ENCODE data around the gene RHD. TPM values are rescaled to one million over a fixed set of nuclear protein-coding genes. Genes with fewer than 3 reads are reported as not detected.

Gene RHD
- total RNA-seq, 1 donor from 2014 or later: not detected

DNA sequence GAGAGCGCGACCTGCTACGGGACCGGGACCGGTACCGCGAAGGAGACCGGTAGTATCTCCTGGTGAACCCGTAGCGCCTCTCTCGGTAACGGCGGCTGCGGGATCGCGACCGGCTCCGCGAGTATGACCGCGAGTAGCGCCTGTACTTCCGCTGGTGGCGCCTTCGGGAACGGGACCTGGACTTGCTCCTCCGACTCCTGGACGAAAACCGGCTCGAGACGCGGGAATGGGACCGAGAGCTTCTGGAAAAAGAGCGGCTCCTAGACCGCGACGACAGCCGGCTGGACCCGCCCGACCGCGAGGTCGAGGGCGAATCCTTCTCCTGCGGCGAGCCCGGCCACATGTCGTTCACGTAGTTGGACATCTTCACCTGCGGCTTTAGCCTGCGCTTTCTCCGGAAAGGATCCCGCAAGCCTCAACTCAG is 25.7 kb upstream of the RHD start:
- peak; percentile 69 for DNase-seq (ENCODE audit: extremely low spot score, unreplicated experiment)
- Mint-ChIP-seq H3K27ac (peak overlapping the region; percentile 99), H3K9me3 (no peaks in the 10 kb centered on the region), H3K36me3 (peaks cover 25% of the 10 kb centered on the region), H3K4me1 (ENCODE audit: unreplicated experiment) (peaks cover 31% of the 10 kb centered on the region), H3K27me3 (no peaks in the 10 kb centered on the region), H3K4me3 (peak overlapping the region; percentile 97)
- TF ChIP-seq, protein P1, sequence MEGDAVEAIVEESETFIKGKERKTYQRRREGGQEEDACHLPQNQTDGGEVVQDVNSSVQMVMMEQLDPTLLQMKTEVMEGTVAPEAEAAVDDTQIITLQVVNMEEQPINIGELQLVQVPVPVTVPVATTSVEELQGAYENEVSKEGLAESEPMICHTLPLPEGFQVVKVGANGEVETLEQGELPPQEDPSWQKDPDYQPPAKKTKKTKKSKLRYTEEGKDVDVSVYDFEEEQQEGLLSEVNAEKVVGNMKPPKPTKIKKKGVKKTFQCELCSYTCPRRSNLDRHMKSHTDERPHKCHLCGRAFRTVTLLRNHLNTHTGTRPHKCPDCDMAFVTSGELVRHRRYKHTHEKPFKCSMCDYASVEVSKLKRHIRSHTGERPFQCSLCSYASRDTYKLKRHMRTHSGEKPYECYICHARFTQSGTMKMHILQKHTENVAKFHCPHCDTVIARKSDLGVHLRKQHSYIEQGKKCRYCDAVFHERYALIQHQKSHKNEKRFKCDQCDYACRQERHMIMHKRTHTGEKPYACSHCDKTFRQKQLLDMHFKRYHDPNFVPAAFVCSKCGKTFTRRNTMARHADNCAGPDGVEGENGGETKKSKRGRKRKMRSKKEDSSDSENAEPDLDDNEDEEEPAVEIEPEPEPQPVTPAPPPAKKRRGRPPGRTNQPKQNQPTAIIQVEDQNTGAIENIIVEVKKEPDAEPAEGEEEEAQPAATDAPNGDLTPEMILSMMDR (conservative IDR thresholded peaks at IDR 0.05): no peak

DNA sequence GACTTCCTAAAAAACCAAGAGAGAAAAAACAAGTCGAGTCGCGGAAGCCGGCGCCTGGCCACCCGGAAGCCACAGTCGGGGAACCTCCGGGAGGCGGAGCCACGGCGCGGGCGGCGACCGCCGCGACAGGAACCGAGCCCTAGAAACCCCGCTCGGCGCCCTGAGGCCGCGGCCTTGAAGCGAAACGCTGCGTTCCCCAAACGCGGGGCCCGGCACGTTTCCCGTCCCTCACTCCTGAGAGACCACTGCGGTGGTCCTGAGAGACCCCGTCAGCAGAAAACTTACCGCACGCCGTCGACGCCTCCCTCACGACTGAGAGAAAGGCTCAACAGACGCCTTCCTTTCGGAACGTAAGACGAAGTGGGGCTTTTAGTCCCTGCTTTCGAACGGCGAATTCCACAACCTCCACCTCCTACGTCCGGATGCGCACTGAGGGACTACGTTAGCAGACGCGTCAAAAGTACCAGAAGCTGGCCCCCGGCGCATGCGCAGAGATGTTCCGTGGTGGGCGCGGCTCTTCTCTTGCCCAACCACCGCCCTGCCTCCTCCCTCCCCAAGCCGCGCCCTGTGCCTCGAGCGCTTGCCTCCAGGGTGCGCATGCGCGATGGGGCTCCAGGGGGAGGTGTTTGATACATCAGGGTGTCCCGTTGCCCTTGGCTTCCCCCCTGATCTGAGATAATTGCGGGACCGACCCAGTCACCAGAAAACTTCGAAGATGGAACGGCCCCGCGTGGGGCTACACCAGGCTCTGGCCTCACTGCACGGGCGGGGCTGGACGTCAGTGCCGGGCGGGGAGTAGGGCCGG is 25.1 kb upstream of the RHD start, which contains the start of gene RSRP1:
Gene RSRP1 (minus strand): TSS at position 431 of the 805 bp plus-strand sequence. CDS start 491 bp downstream, outside the sequence.
- peak; percentile 100 for DNase-seq (ENCODE audit: extremely low spot score, unreplicated experiment)
- H3K9me3 Mint-ChIP-seq: no peaks in the 10 kb centered on the region
- peaks cover 25% of the 10 kb centered on the region for H3K36me3 Mint-ChIP-seq
- H3K4me3 Mint-ChIP-seq: peak within 1 kb of the TSS; percentile 97
- TF ChIP-seq, protein P1 (conservative IDR thresholded peaks at IDR 0.05): no peak
- H3K4me1 Mint-ChIP-seq (ENCODE audit: unreplicated experiment): peaks cover 31% of the 10 kb centered on the region
- peak within 1 kb of the TSS; percentile 99 for H3K27ac Mint-ChIP-seq
- no peaks in the 10 kb centered on the region for H3K27me3 Mint-ChIP-seq

DNA sequence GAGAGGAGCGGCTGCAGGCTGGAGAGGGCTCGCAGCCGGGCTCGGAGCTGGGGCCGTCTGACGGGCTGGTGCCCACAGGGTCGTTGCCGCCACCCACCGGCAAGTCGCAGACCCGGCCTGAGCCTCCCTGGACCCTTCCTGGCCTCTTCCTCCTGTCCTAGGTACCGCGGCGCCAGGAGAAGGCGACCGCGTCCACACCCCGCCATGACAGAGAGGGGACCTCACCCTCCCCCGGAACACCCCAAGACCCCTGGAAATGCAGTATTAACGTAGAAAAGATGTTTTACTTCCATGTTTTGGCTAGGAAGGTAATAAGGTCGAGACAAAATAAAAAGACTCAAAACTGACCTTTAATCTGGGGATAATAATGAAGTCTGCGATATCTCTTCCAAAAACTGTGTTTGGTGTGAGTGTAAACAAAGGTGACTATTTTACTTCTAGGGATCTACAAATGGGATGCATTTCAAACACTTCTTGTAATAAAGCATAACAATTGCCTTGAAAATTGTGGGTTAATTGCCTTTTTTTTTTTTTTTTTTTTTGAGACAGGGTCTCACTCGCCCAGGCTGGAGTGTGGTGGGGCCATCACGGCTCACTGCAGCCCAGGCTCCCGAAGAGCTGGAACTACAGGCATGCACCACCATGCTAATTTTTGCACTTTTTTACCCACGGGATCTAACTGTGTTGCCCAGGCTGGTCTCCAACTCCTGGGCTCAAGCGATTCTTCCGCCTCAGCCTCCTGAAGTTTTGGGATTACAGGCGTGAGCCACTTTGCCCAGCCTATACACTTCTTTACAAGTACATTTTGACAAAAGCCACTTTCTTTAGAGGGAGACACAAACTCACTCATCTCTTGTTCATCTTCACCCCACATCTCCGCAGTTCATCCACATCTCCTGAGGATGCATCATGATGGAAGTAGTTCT is 24.2 kb upstream of the RHD start:
- H3K36me3 Mint-ChIP-seq: peaks cover 25% of the 10 kb centered on the region
- peak; percentile 7 for DNase-seq (ENCODE audit: extremely low spot score, unreplicated experiment)
- H3K9me3 Mint-ChIP-seq: no peaks in the 10 kb centered on the region
- peak overlapping the region; percentile 99 for H3K27ac Mint-ChIP-seq
- no peaks in the 10 kb centered on the region for H3K27me3 Mint-ChIP-seq
- TF ChIP-seq, protein P1 (conservative IDR thresholded peaks at IDR 0.05): peak; percentile 44
- peak overlapping the region; percentile 97 for H3K4me3 Mint-ChIP-seq
- H3K4me1 Mint-ChIP-seq (ENCODE audit: unreplicated experiment): peaks cover 31% of the 10 kb centered on the region

DNA sequence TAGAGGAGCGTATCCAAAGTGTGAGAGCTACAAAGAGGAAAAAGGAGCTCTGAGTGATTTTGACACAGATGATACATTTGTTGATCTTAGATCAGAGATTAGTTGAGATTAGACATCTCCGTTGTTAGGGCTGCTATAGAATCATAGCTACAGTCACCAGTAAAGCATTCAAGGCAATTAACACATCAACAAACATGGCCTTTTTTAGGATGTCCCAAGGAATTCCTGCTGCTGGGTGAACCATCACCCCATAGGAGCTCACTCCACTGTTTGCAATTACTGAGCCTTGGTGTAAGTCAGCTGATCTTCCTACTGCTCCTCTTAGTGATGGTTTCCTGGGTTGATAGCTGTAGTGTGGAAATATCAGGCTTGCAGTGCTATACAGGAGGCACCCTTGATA is 18.4 kb upstream of the RHD start:
- Mint-ChIP-seq H3K9me3 (no peaks in the 10 kb centered on the region), H3K27me3 (no peaks in the 10 kb centered on the region), H3K4me3 (no peak overlapping the region), H3K27ac (no peak overlapping the region), H3K4me1 (ENCODE audit: unreplicated experiment) (no peaks in the 10 kb centered on the region), H3K36me3 (no peaks in the 10 kb centered on the region)
- TF ChIP-seq, protein P1 (conservative IDR thresholded peaks at IDR 0.05): no peak
- DNase-seq (ENCODE audit: extremely low spot score, unreplicated experiment): no peak

DNA sequence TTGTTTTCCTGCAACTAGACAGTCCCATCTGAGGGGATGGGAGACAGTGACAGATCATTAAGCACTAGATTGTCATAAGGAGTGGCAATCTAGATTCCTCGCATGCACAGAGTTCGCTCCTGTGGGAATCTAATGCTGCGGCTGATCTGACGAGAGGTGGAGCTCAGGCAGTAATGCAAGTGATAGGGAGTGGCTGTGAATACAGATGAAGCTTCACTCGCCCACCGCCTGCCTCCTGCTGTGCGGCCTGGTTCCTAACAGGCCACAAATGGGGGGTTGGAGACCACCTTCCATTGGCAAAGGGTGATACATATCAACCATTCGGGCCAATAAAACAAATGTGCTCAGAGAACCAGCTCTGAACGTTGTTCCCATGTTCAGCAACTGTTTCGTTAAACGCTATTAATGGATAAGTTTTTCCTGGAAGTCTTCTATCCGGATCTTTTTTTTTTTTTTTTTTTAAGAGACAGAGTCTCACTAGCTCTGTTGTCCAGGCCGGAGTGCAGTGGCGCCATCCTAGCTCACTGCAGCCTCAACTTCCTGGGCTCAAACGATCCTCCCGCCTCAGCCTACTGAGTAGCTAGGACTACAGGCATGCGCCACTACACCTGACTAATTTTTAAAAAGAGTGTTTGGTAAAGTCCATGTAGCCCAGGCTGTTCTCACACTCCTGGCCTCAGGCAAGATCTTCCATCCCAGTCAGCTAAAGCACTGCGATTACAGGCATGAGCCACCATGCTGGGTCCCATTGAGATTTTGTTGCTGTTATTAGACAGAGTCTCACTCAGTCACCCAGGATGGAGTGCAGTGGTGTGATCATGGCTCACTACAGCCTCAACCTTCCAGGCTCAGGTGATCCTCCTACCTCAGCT is 16.4 kb upstream of the RHD start:
- H3K36me3 Mint-ChIP-seq: no peaks in the 10 kb centered on the region
- H3K27ac Mint-ChIP-seq: peak overlapping the region; percentile 89
- no peak for DNase-seq (ENCODE audit: extremely low spot score, unreplicated experiment)
- H3K4me3 Mint-ChIP-seq: no peak overlapping the region
- H3K9me3 Mint-ChIP-seq: no peaks in the 10 kb centered on the region
- no peaks in the 10 kb centered on the region for H3K4me1 Mint-ChIP-seq (ENCODE audit: unreplicated experiment)
- H3K27me3 Mint-ChIP-seq: no peaks in the 10 kb centered on the region
- TF ChIP-seq, protein P1 (conservative IDR thresholded peaks at IDR 0.05): no peak

Measured in type B pancreatic cell (in vitro differentiated cells).